GM18867 (cell line): Measurements from ENCODE around the gene EXD2.

Source experiments
- ATAC-seq: cut with Tn5 transposase; IDR thresholded peaks from one replicate; pipeline ENCODE4 v1.9.1; 2021; ENCODE audit warnings: mild to moderate bottlenecking, moderate library complexity; ENCODE audit not compliant: unreplicated experiment

The EXD2 gene

DNA sequence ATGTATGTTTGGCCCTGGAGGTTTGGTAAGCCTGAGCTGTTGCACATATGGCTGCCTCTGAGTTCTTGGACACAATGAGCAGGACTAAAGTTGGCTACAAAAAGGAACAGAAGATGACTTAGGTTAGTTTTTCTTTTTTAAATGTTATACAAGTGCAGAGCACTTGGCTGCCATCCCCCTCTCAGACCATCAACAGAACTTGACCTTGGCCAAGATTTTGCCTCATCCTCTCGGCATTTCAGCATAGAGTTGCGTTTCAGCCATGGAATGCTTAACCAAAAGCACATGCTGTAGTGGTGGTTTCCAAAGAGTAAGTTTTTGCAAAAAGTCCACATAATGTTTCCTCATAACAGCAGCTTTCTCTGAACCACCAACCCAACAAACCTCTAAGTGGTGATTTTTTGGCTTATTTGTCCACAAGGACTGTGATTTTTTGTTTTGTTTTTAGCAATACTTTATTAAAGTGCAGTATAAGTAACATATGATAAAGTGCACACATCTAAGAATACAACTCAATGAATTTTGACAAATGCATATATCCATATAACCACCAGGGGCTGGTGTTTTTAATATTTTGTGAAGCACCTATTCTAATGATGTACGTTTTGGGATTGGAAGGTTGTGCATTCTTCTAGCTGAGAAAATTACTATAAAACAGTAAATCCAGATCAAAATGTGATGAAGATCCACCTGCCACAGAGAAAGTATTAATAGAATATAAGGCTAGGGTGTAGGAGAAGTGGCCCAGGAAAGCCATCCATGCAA lies 56.6 kb downstream of the EXD2 start:
- ATAC-seq = no peak

DNA sequence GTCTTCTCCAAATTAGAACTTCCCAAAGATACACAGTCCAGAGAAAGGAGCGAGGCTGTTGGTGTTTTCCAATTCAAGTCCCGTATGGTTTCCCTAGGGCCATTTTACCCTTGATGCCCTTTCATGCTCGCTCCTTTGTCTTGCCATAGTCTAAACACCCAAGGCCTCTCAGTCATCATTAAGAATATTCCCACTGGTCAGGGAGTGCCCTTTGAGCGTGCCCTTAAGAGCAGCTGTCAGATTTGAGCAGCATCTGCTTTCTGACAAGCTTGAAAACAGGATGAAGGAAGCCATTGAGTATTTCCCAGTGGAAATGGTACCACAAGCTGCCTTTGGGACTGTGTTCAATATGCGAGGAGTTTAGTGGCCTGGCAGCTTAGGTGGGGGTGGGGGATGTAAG lies 58.3 kb downstream of the EXD2 start:
- no peak for ATAC-seq

DNA sequence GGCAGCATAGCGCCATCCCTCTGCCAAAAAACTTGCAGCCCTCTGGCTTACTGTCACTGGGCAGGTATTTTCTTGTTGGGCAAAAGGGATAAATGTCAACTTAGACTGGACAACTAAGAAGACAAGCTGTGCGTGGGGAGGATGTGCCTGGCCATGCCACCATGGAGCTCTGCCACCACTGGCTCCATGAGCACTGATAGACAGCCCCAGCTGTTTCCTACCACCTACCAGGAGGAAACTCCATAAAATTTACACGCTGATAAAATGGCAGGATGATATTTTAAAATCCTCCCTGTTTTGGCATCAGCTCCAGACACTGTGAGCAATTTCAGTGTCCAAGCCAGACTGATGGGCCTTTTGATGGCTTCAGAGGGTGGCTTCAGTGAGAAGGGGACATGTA lies 61.6 kb downstream of the EXD2 start:
- ATAC-seq = no peak

DNA sequence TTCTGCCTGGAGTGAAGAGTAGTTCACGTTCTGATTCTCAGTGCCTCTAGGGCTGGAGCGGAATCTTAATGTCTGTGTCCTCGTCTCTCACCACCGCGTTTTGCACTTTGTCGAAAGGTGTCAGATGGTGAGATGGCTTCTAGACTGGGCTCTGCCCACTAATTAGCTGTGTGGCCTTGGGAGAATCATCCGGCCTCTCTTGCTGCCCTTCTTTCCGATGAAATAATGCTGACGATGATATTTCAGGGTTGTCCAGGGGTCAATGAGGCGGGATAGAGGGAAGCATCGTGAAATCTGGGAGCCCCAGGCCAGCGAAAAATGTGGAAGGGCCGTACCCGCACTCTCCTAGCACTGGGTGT lies 67.8 kb downstream of the EXD2 start:
- ATAC-seq = no peak

DNA sequence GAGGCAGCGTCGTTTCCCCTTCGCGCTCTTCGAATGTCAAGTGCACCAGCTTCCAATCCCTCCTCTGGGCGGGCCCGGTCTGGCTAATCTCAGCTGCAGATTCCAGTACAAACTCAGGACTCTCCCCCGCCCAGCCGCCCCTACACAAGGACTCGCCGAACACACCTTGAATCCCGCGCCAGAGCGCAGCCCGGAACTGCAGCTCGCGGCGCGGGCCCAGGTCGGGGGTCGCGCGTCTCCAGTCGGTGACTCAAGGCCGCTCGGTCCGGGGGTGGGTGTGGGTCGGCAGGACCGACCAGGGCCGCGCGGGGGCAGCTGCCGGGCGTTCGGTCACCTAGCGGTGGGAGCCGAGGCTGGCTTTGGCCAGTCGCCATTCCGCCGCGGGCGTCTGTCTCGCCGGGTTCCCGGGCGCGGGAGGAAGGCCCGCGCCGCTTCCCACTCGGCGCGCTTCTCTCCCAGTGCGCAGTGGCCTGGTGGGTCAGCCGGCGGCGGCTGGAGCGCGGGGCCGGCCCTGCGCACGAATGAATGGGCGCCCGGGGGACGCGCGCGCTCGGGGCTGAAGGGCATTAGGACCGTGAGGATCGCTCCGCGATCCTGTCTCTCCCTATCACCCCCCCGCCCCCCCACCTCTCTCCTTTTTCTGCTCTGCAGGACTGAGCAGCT lies 68.4 kb downstream of the EXD2 start, which contains the start of gene GALNT16:
TSS of gene GALNT16 (plus strand) at position 632 of the 663 bp plus-strand sequence. CDS start 133 bp downstream, outside the sequence.
- no peak for ATAC-seq

DNA sequence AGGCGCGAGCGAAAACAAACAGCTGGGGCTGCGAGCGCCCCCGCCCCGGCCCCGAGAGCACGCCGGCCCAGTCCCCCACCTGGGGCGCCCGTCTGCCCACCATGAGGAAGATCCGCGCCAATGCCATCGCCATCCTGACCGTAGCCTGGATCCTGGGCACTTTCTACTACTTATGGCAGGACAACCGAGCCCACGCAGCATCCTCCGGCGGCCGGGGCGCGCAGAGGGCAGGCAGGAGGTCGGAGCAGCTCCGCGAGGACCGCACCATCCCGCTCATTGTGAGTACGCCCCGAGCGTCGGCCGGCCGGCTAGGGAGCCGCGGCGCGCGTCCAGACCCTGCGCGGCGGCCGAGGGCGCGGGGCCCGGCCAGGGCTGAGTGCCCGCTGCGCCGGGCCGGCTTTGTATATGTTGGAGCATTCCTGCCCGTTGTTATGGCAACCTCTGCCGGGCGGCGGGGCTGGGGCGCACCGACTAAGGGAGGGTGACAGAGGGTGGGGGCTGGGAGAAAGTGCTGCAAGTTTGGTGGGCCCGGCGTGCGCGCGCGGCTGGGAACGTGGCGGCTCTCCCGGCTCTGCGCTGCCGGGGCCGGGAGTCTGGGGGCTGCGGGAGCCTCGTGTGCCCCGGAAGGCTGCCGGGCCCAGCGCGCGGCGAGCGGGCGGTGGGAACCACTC lies 69.0 kb downstream of the EXD2 start:
- no peak for ATAC-seq

DNA sequence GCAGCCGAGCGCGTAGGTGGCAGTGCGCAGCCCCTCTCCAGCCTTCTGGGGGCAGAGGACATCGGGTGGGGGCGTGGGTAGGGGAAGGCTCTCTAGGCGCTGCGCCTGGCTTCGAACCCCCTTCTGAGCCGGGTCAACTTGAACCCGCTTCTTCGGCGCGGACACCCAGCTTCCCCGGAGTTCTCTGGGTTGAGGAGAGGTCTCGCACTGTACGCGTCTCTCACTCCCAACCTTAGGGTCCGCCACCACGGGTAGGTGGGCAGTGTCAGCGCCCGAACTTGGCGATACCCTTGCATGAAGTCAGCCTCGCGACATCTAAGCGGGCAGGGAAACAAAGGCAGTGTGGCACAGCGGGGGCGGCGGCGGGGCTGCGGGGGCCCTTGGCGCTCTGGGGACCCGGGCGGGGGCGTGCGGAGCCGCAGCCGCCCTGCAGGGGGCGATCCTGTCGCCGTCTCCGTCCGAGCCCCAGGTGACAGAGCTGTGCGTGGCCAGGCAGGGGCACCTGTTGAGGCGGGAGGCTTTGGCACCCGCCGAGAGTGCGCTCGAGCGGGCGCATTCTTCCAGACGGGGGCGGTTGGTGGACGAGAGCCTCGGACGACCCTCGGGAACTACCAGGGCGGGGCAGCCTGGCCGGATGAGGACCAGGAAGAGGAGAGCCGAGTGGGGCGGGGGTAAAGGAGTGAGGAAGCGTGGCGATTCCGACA lies 69.7 kb downstream of the EXD2 start:
- ATAC-seq = no peak

DNA sequence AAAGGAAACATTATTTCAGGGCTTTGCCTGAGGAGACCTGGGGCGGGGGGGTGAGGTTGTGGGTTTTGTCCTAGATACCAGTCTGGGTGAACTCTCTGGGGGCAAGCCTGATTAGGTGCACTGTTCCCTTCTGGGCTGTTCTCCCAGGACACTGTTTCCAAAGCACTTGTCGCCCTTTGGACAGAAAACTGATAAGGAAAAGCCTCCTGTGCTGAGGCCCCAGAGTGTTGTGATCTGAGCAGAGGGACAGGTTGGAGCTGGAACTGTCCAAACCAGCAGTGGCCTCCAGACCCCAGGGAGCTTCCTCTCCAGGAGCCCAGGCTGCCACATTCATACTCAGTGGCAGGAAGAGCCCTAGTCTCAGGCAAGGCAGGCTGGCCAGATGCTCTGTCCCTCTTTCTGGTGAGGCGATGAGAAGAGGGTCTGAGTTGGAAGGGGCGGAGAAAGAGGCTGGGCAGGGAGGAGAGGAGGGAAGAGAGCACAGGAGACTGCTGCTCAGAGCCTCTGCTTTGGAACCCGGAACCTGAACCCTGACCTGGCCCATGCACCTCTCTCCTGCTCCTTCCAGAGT lies 70.5 kb downstream of the EXD2 start:
- ATAC-seq = no peak

DNA sequence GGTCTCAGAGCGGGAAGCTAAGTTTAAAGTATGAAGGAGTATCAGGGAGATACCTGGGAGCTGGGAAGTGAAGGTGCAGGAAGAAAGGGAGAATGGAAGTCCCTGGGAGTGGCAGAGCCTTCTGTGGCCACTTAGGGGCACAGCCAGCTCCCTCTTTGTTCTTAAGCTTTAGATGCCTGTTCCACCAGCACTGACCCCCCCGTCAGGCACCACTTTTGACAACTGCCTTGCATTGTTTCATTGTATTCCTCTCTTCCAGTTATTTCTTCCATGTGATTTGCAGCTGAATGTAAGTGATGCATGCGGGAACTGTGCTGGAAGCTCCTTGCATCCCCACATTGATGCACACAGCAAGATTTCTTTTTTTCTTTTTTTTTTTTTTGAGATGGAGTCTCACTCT lies 71.2 kb downstream of the EXD2 start:
- ATAC-seq = no peak

DNA sequence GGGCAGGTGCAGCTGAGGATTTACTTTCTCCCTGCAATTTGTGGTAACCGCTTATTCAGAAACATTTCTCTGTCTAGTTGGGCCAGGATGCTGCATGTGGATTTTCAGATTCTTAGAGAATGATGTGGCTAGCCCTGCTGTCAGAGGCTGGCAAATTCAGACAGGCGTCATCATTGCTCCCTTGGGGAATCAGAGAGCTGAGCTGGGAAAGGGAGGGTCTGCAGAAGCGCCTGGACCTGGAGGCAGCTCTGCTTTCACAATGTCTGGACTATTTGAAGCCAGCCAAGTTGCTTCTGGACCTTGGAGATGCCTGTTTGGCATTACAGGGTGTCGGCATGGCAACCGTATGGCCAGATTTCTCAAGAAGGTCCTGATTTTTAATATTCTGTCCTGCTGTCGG lies 72.1 kb downstream of the EXD2 start:
- no peak for ATAC-seq

DNA sequence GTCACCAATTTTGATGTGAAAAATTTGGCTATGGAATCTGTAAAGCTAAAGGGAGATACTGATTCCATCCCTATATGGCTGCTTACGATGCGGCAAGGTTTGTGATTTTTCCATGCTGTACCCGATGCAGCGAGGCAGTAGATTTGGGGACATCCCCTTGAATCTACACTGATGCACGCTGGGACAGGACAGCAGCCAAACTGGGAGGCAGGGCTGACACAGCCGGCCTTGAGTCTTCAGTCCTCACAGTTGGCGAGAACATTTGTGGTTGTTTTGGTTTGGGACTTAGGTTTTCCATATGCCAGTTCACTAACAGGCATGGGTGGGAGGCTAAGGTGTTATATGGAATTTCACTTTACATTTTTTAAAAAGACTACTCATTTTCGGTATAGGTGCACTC lies 72.5 kb downstream of the EXD2 start:
- ATAC-seq = no peak

DNA sequence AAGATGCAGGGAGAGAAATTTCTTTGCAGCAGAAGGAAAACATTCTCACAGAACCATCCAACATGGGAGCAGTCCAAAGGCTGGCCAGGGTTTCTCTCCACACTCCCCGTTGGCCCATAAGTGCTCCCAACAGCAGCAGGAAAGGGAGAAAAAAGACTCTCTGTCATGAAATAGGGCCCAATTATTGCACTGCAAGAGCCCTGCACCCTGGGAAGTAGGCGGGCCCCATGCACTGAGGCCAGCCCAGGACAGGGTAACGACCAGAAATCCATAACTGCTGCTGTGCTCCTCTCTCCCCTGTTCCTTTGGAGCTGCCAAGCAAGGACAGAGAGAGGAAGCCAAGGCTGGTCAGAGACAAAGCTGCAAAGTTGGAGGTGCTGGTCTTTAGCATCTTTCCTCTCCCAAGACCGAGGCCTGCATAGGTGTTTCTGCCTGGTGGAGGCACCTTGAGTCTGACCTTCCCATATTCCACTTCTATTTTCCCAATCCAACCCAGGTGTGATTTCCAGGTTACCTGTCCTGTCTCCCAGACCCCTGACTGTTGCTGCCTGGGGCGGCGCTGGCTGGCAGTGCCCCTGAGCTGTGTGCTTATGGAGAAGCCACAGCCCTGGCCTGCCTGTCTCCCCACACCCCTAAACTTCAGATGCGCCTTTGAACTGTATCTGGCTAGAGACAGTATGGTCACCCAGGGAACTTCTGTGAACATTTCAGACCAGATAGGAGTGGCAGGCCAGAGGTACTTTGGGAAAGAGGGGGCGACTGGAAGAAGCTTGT lies 75.5 kb downstream of the EXD2 start:
- no peak for ATAC-seq

DNA sequence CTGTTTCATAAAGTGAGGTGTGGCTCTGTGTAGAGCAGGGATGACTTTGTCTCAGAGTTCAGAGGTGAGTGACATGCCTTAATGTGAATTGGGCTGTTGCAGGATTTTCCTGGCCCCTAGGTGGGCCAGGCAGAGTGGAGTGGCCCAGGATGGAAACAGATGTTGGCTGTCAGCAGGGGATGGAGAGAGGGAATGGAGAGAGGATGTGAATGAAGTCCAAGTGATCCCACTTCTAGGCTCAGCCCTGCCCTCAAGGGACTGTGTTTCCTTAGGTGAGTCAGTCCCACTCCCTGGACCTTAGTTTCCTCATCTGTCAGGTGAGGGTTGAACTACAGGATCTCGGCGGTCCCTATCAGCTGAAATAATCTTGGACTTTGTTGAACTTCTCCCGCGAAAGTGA lies 76.2 kb downstream of the EXD2 start:
- ATAC-seq = no peak

DNA sequence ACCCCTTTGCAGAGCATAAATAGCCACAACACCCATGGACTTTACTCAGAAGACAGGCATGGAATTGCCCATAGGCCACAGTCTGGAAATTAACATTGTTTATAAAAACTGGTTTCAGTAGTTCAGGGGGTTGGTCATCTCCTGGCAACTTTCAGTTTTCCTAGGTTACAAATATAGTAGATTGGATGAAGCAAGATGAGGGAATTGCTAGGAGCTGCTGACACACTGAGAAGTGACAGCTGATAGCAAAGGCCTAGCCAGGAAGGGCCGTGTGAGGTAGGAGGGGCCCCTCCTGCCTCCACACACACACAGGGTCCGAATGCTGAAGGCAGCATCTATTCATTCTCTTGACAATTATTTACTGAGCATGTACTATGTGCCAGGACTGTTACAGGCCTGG lies 76.9 kb downstream of the EXD2 start:
- ATAC-seq = no peak

DNA sequence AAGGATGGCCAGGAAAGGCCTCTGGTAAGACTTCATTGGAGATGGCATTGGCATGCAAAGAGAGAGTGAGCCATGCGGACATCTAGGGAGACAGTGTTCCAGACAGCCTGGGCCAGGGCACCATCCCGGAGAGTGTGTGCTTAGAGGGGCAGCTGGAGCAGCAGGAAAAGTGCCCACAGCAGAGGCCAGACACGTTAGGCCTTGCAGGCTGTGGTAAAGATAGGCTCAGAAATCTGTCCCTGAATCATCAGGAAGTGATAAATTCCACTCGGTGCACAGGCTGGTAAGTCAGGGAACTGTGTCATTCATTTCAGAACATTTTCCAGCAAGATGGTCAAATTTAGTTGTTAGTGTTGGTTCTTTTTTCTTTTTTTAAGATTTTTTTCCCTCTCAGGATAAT lies 77.5 kb downstream of the EXD2 start:
- ATAC-seq = no peak

DNA sequence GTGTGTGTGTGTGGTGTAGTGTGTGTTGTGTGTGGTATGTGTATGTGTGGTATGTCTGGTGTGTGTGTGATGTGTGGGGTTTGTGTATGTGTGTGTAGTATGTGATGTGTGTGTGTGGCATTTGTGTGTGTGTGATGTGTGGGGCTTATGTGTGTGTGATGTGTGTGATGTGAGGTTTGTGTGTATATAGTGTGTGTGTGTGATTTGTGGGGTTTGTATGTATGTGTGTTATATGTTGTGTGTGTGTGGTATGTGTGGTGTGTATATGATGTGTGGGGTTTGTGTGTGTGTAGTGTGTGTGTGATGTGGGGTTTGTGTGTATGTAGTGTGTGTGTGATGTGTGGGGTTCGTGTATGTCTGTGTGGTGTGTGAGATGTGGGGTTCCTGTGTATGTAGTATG lies 78.1 kb downstream of the EXD2 start:
- ATAC-seq = no peak

DNA sequence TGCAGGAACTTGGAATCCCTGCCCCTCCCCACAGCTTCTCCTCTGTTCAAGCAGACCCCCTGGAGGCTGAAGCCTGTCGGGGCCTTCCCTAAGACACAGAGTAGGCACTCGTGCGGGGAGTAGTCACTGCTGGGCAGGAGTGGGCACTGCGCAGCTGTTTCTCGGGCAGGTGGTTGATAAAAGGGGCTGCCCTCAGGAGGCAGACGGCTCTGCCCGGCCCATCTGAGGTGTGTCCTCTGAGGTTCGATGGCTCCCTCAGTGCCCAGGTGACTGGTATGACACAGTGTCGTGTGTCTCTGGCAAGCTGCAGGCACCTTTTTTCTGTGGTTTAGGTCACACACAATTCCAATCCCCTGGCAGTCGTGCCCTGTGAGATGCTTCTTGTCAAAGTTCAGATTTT lies 78.8 kb downstream of the EXD2 start:
- ATAC-seq = no peak

DNA sequence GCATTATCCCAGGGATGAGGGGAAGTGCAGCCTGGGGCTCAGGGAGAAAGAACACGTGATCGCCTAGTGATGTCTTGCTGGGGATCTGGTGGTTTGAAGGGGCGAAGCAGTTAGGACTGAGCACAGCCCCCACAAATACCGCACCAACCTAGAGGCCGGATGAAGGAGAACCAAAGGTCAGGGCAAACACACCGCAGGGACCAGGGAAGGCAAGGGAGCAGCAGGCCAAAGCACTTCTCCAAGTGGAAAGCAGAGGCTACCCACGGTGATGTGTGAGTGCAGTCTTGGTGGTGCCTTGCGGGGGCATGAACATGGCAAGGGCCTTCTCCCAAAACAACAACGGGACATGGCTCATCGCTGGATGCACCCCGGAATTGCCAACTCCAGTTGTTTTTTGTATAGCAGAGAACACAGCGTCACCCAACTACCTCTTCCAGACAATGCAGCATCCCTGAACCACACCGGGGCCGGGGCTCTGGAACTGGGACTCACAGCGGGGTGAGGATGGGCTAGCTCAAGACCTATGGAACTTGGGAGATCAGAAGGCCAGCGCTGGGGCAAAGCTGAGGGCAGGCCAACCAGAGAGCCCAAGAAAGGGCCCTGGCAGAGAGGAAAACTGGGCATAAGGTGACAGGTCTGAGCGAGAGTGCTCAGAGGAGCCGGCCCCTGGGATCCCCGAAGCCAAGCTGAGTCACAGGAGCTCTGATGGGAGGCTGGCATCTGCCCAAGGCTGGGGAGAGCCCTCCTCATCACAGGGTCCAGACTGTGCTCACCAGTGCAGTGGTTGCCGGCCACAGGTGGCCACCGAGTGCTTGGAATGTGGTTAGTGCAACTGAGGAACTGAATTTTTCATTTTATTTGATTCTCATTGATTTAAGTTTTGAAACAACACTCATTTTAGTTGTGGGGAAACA lies 79.8 kb downstream of the EXD2 start:
- no peak for ATAC-seq

DNA sequence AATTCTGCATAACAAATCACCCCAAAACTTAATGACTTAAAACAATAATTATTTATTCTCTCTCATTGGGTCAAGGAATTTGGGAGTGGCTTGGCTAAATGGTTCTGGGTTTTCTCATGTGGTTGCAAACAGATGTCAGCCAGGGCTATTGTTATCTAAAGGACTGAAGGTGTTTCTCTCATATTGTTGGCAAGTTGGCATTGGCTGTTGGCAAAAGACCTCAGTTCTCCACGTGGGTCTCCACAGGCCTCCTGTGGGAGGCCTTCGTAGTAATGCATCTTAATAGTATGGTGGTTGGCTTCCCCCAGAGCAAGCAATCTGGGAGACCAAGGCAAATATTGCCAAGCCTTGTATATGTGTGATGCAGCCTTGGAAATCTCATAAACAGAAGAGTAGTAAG lies 83.0 kb downstream of the EXD2 start:
- ATAC-seq = no peak
